ELR (cell line): ENCODE data around the gene GABPB2.

Experiments used
- DNase-seq: peaks from one replicate; pipeline ENCODE4 v3.0.0-alpha.2; 2015; ENCODE audit warnings: low read depth

GABPB2 gene

DNA sequence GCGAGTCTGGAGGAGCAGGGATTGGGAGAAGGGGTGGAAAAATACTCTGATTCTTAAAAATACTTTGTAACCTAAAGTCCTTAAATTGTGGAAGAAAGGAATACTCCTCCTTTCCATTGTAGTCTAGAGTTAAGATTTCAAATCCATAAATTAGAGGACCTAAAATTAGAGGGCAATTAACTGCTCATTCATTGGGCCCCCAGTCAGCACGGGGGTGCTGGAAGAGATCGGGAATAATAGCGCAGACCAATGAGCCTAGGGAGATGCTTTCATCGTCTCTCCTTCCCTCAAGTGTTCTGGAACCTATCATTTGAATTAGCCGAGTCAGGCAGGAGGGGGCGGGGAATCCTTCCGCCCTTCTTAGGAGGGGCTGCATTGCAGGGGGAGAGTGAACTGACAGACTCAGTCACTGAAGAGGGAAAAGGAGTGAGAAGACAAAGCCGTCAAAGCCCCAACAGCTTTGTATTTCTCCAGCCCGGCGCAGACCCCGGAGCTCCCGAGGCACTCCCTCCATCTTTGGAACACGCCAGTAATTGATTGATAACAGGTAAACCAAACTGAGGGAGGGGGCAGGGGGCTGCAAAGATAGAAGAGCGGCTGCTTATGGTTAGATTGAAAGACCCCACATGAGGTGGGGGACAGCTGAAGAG lies 10.4 kb upstream of the GABPB2 start, which contains the start of gene MLLT11:
TSS of gene MLLT11 (plus strand) at position 391 of the 650 bp plus-strand sequence. CDS start 6,828 bp downstream, outside the sequence.
- DNase-seq, result peak; percentile 73

DNA sequence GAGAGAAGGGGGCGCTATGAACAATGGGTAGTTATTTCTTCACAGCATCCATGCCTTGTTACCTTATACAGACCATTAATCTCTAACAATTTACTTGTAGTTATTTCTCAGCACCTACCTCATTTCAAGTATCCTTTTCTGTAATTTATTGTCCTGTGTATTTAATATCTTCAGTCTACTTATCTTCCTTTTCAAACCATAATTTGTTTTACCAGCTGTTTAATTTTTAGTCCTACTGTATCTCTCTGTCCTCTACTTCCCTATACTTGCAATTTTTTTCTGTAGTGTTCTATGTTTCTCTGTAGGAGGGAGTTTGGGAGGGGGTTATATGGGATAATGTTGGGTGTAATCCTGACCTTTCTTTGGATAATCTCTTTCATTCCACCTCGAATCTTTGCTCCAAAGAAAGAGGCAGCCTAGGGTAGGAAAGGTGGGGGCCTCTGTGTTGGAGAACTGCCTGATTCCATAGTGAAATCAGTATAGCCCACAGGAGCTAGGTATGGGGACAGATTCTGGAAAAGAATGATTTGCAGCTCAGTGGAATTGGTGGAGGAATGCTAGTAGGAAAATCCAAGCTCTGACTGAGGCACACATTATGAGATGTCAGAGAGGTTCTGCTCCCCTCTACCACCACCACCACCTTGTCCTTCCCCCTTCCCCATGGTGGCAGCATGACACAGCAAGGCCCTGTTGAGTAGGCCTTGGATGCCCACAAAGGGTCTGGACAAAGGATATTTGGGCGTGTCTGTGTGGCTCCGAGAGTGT lies 9.7 kb upstream of the GABPB2 start:
- no peak for DNase-seq

DNA sequence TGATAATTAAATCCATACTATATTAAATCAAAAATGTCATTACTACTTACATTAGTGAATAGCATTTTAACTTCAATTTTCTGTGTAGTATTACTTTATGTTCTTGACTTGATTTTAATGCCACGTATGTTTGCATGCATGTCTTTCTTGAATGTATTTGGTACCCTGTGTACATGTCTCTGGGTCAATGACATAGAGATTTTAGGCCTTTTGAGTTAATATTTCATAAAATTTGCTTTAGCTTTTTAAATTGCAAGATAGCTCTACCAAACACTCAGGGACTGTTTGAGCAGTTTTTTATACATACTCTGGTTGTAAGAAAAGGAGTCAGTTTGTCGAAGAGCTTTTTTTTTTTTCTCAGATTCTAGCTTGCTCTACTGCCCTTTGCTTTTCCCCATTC lies 8.9 kb upstream of the GABPB2 start:
- DNase-seq, result no peak

DNA sequence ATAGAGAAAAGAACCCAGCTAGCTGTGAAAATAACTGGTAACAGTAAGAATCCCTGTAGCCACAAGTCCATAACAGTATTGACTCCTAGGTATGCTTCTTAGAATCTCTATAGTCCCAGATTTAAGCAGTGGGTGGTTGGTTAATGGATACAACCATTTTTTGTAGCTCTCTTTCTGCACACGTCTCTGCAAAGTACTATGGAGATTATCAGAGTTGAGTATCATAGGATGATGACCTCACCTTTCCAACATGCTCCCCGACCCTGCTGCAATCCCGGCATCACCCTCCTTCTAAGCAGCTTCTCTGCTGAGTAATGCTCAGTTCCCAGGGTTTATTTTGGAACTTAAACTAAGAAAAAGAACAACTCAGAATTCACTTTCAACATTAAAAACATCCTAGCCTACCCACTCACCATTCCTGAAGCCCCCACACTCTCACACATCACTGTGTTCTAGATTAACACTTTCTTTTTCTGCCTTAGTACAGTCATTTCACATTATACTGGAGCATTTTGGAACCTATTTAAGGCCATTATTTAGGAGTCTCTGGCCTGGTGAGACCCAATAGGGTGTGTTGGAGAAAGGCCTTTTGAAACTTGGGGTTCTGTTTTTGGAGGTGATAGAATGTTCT lies 7.7 kb upstream of the GABPB2 start:
- DNase-seq, result peak; percentile 92

DNA sequence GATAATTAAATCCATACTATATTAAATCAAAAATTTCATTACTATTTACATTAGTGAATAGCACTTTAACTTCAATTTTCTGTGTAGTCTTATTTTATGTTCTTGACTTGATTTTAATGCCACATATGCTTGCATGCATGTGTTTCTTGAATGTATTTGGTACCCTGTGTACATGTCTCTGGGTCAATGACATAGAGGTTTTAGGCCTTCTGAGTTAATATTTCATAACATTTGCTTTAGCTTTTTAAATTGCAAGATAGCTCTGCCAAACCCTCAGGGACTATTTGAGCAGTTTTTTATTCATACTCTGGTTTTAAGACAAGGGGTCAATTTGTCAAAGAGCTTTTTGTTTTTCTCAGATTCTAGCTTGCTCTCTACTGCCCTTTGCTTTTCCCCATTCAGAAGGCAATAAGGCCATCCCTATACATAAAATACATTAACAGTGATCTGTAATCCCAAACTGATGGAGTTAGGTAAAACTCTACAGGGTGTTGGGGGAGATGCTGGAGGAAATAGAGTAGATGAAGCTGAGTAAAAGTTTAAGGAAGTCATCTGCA lies 5.4 kb upstream of the GABPB2 start:
- no peak for DNase-seq

DNA sequence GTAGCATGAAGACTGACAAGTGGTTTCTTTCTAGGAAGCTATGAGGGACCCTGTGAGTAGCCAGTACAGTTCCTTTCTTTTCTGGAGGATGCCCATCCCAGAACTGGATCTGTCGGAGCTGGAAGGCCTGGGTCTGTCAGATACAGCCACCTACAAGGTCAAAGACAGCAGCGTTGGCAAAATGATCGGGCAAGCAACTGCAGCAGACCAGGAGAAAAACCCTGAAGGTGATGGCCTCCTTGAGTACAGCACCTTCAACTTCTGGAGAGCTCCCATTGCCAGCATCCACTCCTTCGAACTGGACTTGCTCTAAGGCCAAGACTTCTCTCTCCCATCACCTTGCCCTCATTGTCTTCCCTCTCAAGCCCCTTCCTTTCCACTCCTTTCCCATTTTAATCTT lies 3.4 kb upstream of the GABPB2 start:
- DNase-seq, result no peak

DNA sequence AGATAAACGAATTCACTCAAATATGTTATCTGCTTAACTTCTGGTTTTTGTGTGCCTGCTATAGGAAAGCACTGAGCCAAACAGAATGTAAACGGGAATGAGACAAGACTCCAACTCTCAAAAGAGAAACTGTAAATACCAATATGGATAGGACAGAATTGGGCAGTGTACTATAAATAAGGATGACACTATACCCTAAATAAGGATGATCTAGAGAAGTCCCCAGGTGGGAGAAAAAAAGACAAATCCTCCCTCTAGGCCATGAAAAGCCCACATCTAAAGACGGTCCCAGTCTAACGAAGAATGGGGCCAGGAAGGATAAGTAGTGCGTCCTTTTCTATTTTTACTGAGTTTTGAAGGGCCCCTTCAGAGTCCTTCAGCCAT lies 1.5 kb upstream of the GABPB2 start:
- DNase-seq, result no peak

DNA sequence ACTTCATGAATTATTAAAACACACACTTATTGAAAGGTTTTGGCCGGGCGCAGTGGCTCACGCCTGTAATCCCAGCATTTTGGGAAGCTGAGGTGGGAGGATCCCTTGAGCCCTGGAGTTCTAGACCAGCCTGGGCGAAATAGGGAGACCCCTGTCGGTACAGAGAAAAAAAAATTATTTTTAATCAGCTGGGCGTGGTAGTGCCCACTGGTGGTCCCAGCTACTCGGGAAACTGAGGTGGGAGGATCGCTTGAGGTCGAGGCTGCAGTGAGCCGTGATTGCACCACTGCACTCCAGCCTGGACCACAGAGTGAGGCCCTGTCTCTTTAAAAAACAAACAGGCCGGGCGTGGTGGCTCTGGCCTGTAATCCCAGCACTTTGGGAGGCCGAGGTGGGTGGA lies 1.7 kb downstream of the GABPB2 start:
- DNase-seq, result no peak

DNA sequence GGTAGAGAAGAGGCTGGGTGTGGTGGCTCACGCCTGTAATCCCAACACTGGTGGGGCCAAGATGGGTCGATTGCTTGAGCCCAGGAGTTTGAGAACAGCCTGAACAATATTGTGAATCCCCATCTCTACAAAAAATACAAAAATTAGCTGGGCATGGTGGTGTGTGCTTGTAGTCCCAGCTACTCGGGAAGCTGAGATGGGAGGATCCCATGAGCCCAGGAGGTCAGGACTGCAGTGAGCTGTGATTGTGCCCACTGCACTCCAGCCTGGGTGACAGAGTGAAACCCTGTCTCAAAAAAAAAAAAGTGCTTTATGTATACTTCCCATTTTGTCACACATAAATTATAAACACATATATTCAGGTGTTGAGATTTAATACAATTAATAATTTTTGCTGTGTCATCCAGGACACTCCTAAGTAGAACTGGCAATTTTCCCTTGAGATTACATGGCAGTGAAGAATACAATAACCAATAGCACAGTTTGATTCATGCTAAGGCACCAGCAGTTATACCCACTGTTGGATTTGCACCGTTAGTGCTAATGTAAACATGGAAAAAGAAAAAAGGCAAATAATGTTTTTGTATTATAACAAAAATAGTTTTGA lies 15.5 kb downstream of the GABPB2 start:
- no peak for DNase-seq

DNA sequence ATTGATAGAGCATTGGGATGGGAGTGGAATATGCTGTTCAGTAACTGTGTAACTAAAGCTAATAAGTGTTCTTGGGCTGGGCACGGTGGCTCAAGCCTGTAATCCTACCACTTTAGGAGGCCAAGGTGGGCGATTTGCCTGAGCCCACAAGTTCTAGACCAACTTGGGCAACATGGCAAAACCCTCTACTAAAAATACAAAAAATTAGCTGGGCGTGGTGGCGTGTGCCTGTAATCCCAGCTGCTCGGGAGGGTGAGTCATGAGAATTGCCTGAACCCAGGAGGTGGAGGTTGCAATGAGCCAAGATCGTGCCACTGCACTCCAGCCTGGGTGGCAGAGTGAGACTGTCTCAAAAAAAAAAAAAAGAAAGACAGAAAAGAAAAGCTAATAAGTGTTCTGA lies 26.9 kb downstream of the GABPB2 start:
- peak; percentile 26 for DNase-seq

DNA sequence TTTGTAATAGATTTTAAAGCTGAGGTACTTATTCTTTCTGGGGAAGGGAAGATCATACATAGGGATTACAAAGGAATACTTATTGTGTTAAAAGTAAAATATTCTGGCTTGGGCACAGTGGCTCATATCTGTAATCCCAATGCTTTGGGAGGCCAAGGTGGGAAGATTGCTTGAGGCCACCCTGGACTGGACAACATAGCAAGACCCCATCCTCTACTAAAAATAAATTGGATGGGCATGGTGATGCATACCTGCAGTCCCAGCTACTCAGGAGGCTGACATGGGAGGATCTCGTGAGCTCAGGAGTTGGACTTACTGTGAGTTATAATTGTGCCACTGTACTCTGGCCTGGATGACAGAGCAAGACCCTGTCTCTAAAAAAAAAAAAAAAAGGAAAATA lies 27.6 kb downstream of the GABPB2 start:
- DNase-seq, result no peak

DNA sequence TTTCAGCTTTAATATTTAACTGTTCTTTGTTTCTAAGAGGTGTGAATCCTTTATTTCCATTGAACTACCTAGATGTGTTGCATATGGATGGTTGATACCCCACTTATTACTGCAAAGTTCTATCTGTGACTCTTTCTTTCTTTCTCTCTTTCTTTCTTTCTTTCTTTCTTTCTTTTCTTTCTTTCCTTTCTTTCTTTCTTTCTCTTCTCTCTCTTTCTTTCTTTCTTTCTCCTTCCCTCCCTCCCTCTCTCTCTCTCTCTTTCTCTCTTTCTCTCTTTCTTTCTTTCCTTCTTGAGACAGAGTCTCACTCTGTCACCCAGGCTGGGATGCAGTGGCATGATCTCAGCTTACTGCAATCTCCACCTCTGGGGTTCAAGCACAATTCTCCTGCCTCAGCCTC lies 34.1 kb downstream of the GABPB2 start:
- DNase-seq, result no peak

DNA sequence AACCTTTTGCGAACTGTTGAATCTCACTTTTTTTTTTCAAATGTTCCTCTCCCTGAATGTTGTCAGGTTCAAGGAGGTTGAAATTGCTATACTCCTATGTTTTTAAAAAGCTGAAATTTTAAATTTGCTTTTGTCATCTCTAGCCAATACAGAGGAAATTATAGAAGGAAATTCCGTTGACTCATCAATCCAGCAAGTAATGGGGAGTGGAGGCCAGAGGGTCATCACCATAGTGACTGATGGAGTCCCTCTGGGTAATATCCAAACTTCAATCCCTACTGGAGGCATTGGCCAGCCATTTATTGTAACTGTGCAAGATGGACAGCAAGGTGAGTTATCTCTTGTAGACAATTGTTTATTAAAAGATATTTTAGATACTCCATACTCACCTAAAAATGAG lies 36.3 kb downstream of the GABPB2 start:
- peak; percentile 70 for DNase-seq

DNA sequence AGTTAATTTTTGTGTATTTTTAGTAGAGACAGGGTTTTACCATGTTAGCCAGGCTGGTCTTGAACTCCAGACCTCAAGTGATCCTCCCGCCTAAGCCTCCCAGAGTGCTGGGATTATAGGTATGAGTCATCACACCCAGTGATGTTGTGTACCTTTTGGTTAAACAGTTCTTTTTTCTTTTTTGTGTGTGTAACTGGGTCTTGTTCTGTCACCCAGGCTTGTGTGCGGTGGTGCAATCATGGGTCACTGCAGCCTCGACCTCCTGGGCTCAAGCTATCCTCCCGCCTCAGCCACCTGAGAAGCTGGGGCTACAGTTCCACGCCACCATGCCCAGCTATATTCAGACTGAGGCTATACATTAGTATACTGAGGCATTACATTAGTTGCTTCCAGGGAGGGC lies 37.8 kb downstream of the GABPB2 start:
- DNase-seq, result no peak

DNA sequence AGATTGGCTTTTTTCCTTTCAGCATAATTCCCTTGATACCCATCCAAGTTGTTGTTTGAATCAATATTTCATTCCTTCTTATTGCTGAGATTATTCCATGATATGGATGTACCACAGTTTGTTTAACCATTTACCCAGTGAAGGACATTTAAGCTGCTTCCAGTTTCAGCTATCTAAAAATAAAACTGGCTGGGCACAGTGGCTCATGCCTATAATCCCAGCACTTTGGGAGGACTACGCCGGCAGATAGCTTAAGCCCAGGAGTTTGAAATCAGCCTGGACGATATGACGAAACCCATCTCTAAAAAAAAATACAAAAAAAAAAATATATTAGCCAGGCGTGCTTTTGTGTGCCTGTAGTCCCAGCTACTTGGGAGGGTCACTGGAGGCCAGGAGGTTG lies 43.3 kb downstream of the GABPB2 start:
- no peak for DNase-seq

DNA sequence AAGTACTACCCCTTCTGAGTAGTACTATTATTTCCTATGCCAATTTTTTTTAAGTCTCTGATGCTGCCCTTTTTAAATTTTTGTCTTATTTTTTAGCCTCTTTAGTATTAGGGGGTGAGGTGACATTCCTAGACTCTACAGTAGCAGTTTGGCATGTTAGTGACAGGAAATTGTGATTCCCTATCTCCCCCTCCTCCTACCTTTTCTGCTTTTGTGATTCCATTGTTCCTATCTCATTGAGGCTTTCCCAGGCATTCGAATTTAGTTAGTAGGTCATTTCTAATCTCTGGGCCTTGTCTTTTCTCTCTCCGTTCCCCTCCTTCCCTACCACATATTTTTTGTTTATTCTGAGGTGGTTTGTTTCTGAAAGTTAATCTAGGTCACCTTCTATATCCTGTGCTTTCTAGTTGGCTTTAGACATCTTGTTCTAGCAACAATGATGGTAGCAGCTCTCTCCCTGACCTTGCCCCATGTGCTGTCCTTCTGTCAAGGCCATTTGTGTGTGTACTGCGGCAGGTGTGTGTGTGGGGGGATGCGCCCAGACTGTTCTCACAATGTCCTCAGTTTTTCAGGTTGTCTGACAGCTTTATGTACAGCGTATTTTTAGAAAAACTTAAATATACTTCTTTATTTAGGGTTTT lies 54.3 kb downstream of the GABPB2 start:
- DNase-seq, result no peak

DNA sequence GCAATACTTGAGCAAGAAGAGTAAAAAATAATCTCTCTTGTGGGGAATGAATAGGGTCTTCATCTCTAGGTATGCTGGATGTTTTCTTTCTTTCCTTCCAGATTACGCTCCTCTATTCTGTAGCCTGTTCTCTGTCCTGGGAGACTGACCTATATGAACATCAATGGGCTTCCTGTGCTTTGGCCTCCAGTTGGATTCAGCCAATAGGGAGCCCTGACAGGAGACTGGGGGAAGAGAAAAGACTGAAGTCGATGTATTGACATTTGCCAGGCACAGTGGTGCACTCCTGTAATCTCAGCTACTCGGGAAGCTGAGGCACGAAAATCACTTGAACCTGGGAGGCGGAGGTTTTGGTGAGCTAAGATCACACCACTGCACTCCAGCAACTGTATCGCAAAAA lies 58.2 kb downstream of the GABPB2 start:
- no peak for DNase-seq

DNA sequence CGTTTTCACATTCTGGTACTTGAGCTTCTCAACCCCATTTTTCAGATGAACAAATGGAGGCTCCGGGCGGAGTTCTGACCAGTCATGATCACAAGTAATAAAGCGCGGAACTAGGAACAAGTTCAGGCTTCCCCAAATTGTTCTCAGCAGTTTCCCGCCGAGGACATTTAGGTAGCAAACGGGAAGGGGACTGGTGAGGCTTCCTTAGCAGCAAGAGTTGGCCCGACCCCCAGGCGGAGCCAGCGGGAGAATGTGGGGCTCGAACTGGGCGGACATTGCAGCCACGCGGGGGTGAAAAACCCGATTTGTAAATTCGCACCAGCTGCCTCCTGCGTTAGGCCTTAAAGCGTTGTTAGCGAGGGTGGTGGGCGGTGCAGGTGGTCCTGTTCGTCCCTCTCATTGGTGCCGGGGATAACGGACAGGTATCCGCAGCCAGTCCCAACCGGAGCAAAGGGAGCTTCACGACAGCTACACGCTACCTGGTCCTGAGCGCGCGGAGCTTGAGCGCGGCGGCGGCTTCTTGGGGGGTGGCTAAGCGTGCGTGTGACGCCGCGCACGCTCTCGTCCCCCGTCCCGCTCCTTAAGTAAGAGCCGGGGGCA lies 60.5 kb downstream of the GABPB2 start:
- DNase-seq, result peak; percentile 61

DNA sequence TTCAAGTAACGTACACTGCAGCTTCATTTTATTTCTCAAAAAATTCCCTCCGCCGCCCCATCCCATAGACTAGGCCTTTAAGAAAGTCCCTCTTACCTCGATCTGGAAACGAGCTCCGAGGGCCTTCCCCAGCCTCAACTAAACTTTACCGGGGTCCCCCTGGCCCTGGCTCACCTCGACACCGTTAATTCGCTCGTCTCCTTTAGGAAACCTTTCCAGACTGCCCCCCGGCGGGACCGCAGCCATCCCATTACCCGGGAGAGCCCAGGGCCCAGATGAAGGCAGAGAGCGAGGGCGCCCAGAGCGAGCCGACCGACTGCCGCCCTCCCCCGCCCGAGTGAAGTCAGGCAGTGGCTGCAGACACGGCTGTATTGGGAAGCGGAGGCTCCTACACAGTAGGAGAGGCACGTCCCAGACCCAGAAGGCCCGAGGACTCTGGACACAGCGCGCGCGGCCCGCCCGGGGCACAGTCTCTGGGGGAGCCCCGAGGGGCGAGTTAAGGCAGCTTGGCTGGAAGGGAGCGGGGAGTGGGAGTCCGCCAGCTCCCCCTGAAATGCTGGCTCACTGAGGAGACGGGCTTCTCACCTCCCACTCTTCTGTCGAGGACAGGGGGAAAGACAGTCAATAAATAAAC lies 61.3 kb downstream of the GABPB2 start:
- DNase-seq, result no peak

DNA sequence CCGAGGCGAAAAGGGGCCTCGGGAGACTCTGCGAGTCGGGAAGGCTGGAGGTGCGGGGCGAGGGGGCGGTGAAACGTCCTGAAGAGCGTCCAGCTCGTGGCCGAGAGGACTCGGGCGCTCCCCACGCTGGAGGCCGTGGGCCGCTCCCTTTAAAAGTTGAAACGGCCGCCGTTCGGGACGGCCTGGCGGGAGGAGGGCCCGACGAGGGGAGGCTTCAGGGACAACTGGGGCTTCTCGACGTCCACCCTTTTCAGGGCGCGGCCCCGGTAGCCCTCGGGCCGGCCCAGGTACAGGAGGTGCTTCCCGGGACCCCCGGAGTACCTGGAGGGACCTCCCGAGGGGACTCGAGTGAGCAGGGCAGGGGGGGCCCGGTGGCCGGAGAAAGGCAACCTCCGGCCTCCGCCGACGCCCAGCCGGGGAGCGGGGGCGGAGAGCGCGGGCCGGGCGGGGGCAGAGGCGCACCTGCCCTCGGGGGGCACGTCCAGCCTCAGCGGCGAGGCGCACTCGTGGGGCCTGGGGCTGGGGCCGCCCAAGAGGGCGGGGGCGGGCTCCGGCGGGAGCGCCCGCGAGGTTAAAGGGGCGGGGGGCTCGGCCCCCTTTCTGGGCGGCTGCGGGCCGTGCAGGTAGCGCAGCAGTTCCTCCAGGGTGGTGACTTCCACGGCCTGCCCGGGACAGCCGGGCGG lies 61.9 kb downstream of the GABPB2 start:
- DNase-seq, result no peak
